Retina (tissue), 1 donor: ENCODE data around the gene RBM7.

Experiments
- DNase-seq: peaks from one replicate; pipeline ENCODE4 v3.0.0-alpha.2; 2016

Gene RBM7

GRCh38 chr11:114397349-114397982 is 3.0 kb upstream of the RBM7 start:
- no peak for DNase-seq

GRCh38 chr11:114398303-114398920 is 2.1 kb upstream of the RBM7 start:
- DNase-seq = no peak

- DNase-seq = no peak
These were observed 813 bp upstream of the RBM7 start for GRCh38 chr11:114399490-114400215.

GRCh38 chr11:114400915-114401223 is 403 bp downstream of the RBM7 start:
- DNase-seq = no peak

- peak; percentile 7 for DNase-seq
These were observed 845 bp downstream of the RBM7 start for GRCh38 chr11:114401311-114401710.

- no peak for DNase-seq
These were observed 12.5 kb downstream of the RBM7 start for GRCh38 chr11:114412946-114413345.

- no peak for DNase-seq
These were observed 13.5 kb downstream of the RBM7 start for GRCh38 chr11:114413958-114414357.

- no peak for DNase-seq
These were observed 16.0 kb downstream of the RBM7 start for GRCh38 chr11:114416441-114416961.

- DNase-seq = no peak
These were observed 25.8 kb downstream of the RBM7 start for GRCh38 chr11:114426280-114426679.

- DNase-seq = no peak
These were observed 29.8 kb downstream of the RBM7 start for GRCh38 chr11:114430290-114430689.

GRCh38 chr11:114432893-114433292 is 32.4 kb downstream of the RBM7 start:
- no peak for DNase-seq

- no peak for DNase-seq
These were observed 32.9 kb downstream of the RBM7 start for GRCh38 chr11:114433376-114433775.

- no peak for DNase-seq
These were observed 37.8 kb downstream of the RBM7 start for GRCh38 chr11:114438303-114438702.

GRCh38 chr11:114439229-114440120 is 39.0 kb downstream of the RBM7 start, which contains the start of gene REXO2:
REXO2 (plus strand) TSS chr11:114439467; CDS start chr11:114439529, 62 bp downstream.
- peak; percentile 94 for DNase-seq

GRCh38 chr11:114440121-114440860 is 39.8 kb downstream of the RBM7 start:
- DNase-seq = no peak

- DNase-seq = no peak
These were observed 40.7 kb downstream of the RBM7 start for GRCh38 chr11:114440971-114441763.

- no peak for DNase-seq
These were observed 41.5 kb downstream of the RBM7 start for GRCh38 chr11:114441921-114442320.

GRCh38 chr11:114442536-114442935 is 42.1 kb downstream of the RBM7 start:
- DNase-seq = no peak

- DNase-seq = no peak
These were observed 47.0 kb downstream of the RBM7 start for GRCh38 chr11:114447444-114447843.

GRCh38 chr11:114447892-114448291 is 47.4 kb downstream of the RBM7 start:
- DNase-seq = no peak

GRCh38 chr11:114448749-114449482 is 48.5 kb downstream of the RBM7 start:
- no peak for DNase-seq
